Measurements from ENCODE around the gene AK5.
"Not testable (repeated sequence)": the region's sequence is repeated elsewhere in the genome, so short reads cannot be mapped to it uniquely, and the experiment has no call there.

The AK5 gene

GRCh38 chr1:77484926-77485325, 203.1 kb downstream of the AK5 start:
- no peak overlapping the region for H3K4me3 Mint-ChIP-seq
- no peak overlapping the region for H3K27ac Mint-ChIP-seq
- H3K9me3 Mint-ChIP-seq (ENCODE audit: low read depth): no peaks in the 10 kb centered on the region
- peaks cover 4% of the 10 kb centered on the region for H3K4me1 Mint-ChIP-seq (ENCODE audit: low read depth)
- peaks cover 29% of the 10 kb centered on the region for H3K36me3 Mint-ChIP-seq
- H3K27me3 Mint-ChIP-seq: no peaks in the 10 kb centered on the region

GRCh38 chr1:77487631-77488030, 205.8 kb downstream of the AK5 start:
- H3K36me3 Mint-ChIP-seq: peaks cover 30% of the 10 kb centered on the region
- no peaks in the 10 kb centered on the region for H3K9me3 Mint-ChIP-seq (ENCODE audit: low read depth)
- H3K4me1 Mint-ChIP-seq (ENCODE audit: low read depth): peaks cover 4% of the 10 kb centered on the region
- no peak overlapping the region for H3K4me3 Mint-ChIP-seq
- no peak overlapping the region for H3K27ac Mint-ChIP-seq
- H3K27me3 Mint-ChIP-seq: no peaks in the 10 kb centered on the region

- Mint-ChIP-seq H3K4me3 (no peak overlapping the region), H3K9me3 (ENCODE audit: low read depth) (no peaks in the 10 kb centered on the region), H3K27ac (no peak overlapping the region), H3K27me3 (no peaks in the 10 kb centered on the region), H3K4me1 (ENCODE audit: low read depth) (peaks cover 2% of the 10 kb centered on the region), H3K36me3 (peaks cover 23% of the 10 kb centered on the region)
Measured at GRCh38 chr1:77489910-77490309, 208.1 kb downstream of the AK5 start.

GRCh38 chr1:77494026-77494425, 212.2 kb downstream of the AK5 start:
- Mint-ChIP-seq H3K36me3 (peaks cover 22% of the 10 kb centered on the region), H3K4me3 (no peak overlapping the region), H3K4me1 (ENCODE audit: low read depth) (peaks cover 15% of the 10 kb centered on the region), H3K9me3 (ENCODE audit: low read depth) (no peaks in the 10 kb centered on the region), H3K27ac (no peak overlapping the region), H3K27me3 (no peaks in the 10 kb centered on the region)

- Mint-ChIP-seq H3K4me1 (ENCODE audit: low read depth) (peaks cover 16% of the 10 kb centered on the region), H3K27me3 (no peaks in the 10 kb centered on the region), H3K27ac (no peak overlapping the region), H3K9me3 (ENCODE audit: low read depth) (no peaks in the 10 kb centered on the region), H3K4me3 (no peak overlapping the region), H3K36me3 (peaks cover 19% of the 10 kb centered on the region)
Measured at GRCh38 chr1:77498918-77499317, 217.1 kb downstream of the AK5 start.

- H3K27me3 Mint-ChIP-seq: no peaks in the 10 kb centered on the region
- no peak overlapping the region for H3K27ac Mint-ChIP-seq
- no peak overlapping the region for H3K4me3 Mint-ChIP-seq
- peaks cover 18% of the 10 kb centered on the region for H3K4me1 Mint-ChIP-seq (ENCODE audit: low read depth)
- peaks cover 19% of the 10 kb centered on the region for H3K36me3 Mint-ChIP-seq
- H3K9me3 Mint-ChIP-seq (ENCODE audit: low read depth): no peaks in the 10 kb centered on the region
Measured at GRCh38 chr1:77499466-77499865, 217.6 kb downstream of the AK5 start.

- Mint-ChIP-seq H3K4me3 (no peak overlapping the region), H3K36me3 (peaks cover 8% of the 10 kb centered on the region), H3K27ac (no peak overlapping the region)
Measured at GRCh38 chr1:77504986-77505385, 223.2 kb downstream of the AK5 start.

GRCh38 chr1:77506771-77507170, 225.0 kb downstream of the AK5 start:
- Mint-ChIP-seq H3K36me3 (peaks cover 4% of the 10 kb centered on the region), H3K9me3 (ENCODE audit: low read depth) (no peaks in the 10 kb centered on the region), H3K4me1 (ENCODE audit: low read depth) (peaks cover 8% of the 10 kb centered on the region), H3K27ac (no peak overlapping the region), H3K27me3 (no peaks in the 10 kb centered on the region), H3K4me3 (no peak overlapping the region)

More at GRCh38 chr1:77504986-77505385, 223.2 kb downstream of the AK5 start:
- no peaks in the 10 kb centered on the region for H3K9me3 Mint-ChIP-seq (ENCODE audit: low read depth)
- H3K27me3 Mint-ChIP-seq: no peaks in the 10 kb centered on the region
- peaks cover 8% of the 10 kb centered on the region for H3K4me1 Mint-ChIP-seq (ENCODE audit: low read depth)

GRCh38 chr1:77509051-77509492, 227.3 kb downstream of the AK5 start:
- H3K36me3 Mint-ChIP-seq: peaks cover 5% of the 10 kb centered on the region
- H3K27me3 Mint-ChIP-seq: no peaks in the 10 kb centered on the region
- H3K4me3 Mint-ChIP-seq: no peak overlapping the region
- H3K27ac Mint-ChIP-seq: no peak overlapping the region
- no peaks in the 10 kb centered on the region for H3K9me3 Mint-ChIP-seq (ENCODE audit: low read depth)
- peaks cover 8% of the 10 kb centered on the region for H3K4me1 Mint-ChIP-seq (ENCODE audit: low read depth)

- Mint-ChIP-seq H3K36me3 (peaks cover 5% of the 10 kb centered on the region), H3K4me1 (ENCODE audit: low read depth) (peaks cover 4% of the 10 kb centered on the region), H3K27ac (no peak overlapping the region), H3K27me3 (no peaks in the 10 kb centered on the region), H3K9me3 (ENCODE audit: low read depth) (no peaks in the 10 kb centered on the region), H3K4me3 (no peak overlapping the region)
Measured at GRCh38 chr1:77509898-77510297, 228.1 kb downstream of the AK5 start.

- Mint-ChIP-seq H3K4me3 (no peak overlapping the region), H3K4me1 (ENCODE audit: low read depth) (peaks cover 3% of the 10 kb centered on the region), H3K36me3 (peaks cover 5% of the 10 kb centered on the region), H3K27ac (no peak overlapping the region), H3K27me3 (no peaks in the 10 kb centered on the region), H3K9me3 (ENCODE audit: low read depth) (no peaks in the 10 kb centered on the region)
Measured at GRCh38 chr1:77511440-77511840, 229.6 kb downstream of the AK5 start.

- not testable (repeated sequence) for H3K4me1 Mint-ChIP-seq (ENCODE audit: low read depth); H3K9me3 Mint-ChIP-seq (ENCODE audit: low read depth); H3K4me3 Mint-ChIP-seq; H3K27ac Mint-ChIP-seq; H3K27me3 Mint-ChIP-seq; H3K36me3 Mint-ChIP-seq
Measured at GRCh38 chr1:77512650-77513049, 230.8 kb downstream of the AK5 start.

- no peaks in the 10 kb centered on the region for H3K27me3 Mint-ChIP-seq
- H3K36me3 Mint-ChIP-seq: peaks cover 9% of the 10 kb centered on the region
- no peak overlapping the region for H3K4me3 Mint-ChIP-seq
- no peaks in the 10 kb centered on the region for H3K9me3 Mint-ChIP-seq (ENCODE audit: low read depth)
- peaks cover 3% of the 10 kb centered on the region for H3K4me1 Mint-ChIP-seq (ENCODE audit: low read depth)
- no peak overlapping the region for H3K27ac Mint-ChIP-seq
Measured at GRCh38 chr1:77513839-77514763, 232.3 kb downstream of the AK5 start.

GRCh38 chr1:77514921-77515776, 233.3 kb downstream of the AK5 start:
- Mint-ChIP-seq H3K36me3 (peaks cover 9% of the 10 kb centered on the region), H3K9me3 (ENCODE audit: low read depth) (no peaks in the 10 kb centered on the region), H3K4me3 (no peak overlapping the region), H3K27ac (no peak overlapping the region), H3K27me3 (no peaks in the 10 kb centered on the region), H3K4me1 (ENCODE audit: low read depth) (peaks cover 3% of the 10 kb centered on the region)

- no peaks in the 10 kb centered on the region for H3K27me3 Mint-ChIP-seq
- H3K36me3 Mint-ChIP-seq: peaks cover 14% of the 10 kb centered on the region
- no peak overlapping the region for H3K4me3 Mint-ChIP-seq
- H3K4me1 Mint-ChIP-seq (ENCODE audit: low read depth): peaks cover 3% of the 10 kb centered on the region
- no peak overlapping the region for H3K27ac Mint-ChIP-seq
- no peaks in the 10 kb centered on the region for H3K9me3 Mint-ChIP-seq (ENCODE audit: low read depth)
Measured at GRCh38 chr1:77516106-77516505, 234.3 kb downstream of the AK5 start.
